Ovary (tissue), 9 donors: ENCODE data around the gene GLYATL3. TPM values are rescaled to one million over a fixed set of nuclear protein-coding genes. Genes with fewer than 3 reads are reported as not detected.

Experiments
- DNase-seq, 5 donors: peaks; one replicate each; pipeline ENCODE4 v3.0.0-alpha.2; 2019 to 2020
- H3K27ac ChIP-seq, 2 donors: fragments of 200-600 bp; one replicate each; pipeline versions ENCODE4 v1.5.1 to v1.8.0; 2019 to 2022
- H3K27me3 ChIP-seq: fragments of 200-600 bp; one replicate; pipeline ENCODE4 v1.8.0; 2022
- H3K36me3 ChIP-seq: fragments of 200-600 bp; sonication (generic); one replicate; pipeline ENCODE4 v1.5.1; 2019
- H3K4me1 ChIP-seq: one replicate; pipeline ENCODE4 v1.8.1; 2013; ENCODE audit warnings: mild to moderate bottlenecking, moderate library complexity; ENCODE audit not compliant: insufficient read depth
- H3K4me3 ChIP-seq: fragments of 200-600 bp; sonication (generic); one replicate; pipeline ENCODE4 v1.5.1; 2017
- H3K9me3 ChIP-seq, 2 donors: fragments of 200-600 bp in 1 of 2; sonication (generic) in 1 of 2; one replicate each; pipeline versions ENCODE4 v1.5.1 to v1.8.1; 2013 to 2019; ENCODE audit warnings: mild to moderate bottlenecking in 1 of 2, moderate library complexity in 1 of 2
- CTCF ChIP-seq, 3 donors: fragments of 450-650 bp in 2 of 3; fragments of 200-600 bp in 1 of 3; IDR thresholded peaks; one replicate each; pipeline versions ENCODE4 v1.5.1 to v1.8.0; 2016 to 2022; ENCODE audit warnings: antibody characterized with exemption in 3 of 3, mild to moderate bottlenecking in 1 of 3
- EP300 ChIP-seq: sonication (generic); formaldehyde crosslinking; IDR thresholded peaks from one replicate; pipeline ENCODE4 v1.6.1; 2017; ENCODE audit warnings: antibody characterized with exemption
- POLR2A ChIP-seq: fragments of 450-650 bp; IDR thresholded peaks from one replicate; pipeline ENCODE4 v1.6.1; 2017; ENCODE audit warnings: antibody characterized with exemption, mild to moderate bottlenecking, moderate library complexity
- WGBS, 3 donors: extraction: QIAGEN DNeasy Blood & Tissue Kit in 1 of 3; methylation state at CpG; one replicate each; pipeline versions ENCODE4 v1.1.5 to v1.1.7; 2013 to 2017; 5-methylcytosine and 5-hydroxymethylcytosine counted together
- intact Hi-C, 4 donors: fragments of 100-400 bp; cut with DNase I; formaldehyde crosslinking; loops; one replicate each; pipeline versions ENCODE4 v1.11.0 to v1.15.1; 2022 to 2023
- polyA plus RNA-seq, 2 donors: library from polyadenylated mRNA; stranded (reverse); fragments of 200-250 nt in 1 of 2; fragments of 350-450 nt in 1 of 2; fragmentation: Illumina TruSeq in 1 of 2; extraction: RNeasy Lipid Tissue Mini Kit (QIAGEN cat#74804) in 1 of 2; gene quantifications; one replicate each; pipeline ENCODE4 v1.2.3, GENCODE V29; 2013 to 2014
- total RNA-seq, 7 donors: library from RNA; depleted of rRNA in 2 of 7; stranded (reverse); fragments of >200 nt in 2 of 7; fragmentation: NEBNext Ultra II Directional in 3 of 7; extraction: Animal tissue kit (Norgen Biotek cat#: 25700) in 3 of 7; gene quantifications; one replicate each; pipeline versions ENCODE4 v1.1.0 to v1.2.4, GENCODE V29; 2016 to 2023
- donor health status: DM: no; HTN: no; CAD: no; lungs with moderate emphysema.
- donor health status: DM: no; HTN: no; CAD: no.
- donor health status: Bipolar disorder and iron deficiency.
- donor health status: DM: yes; HTN: yes; CAD: no.
- donor health status: DM: no; HTN: no; CAD: no.
- donor health status: DM: yes; HTN: yes; CAD: no.

Gene GLYATL3
- total and polyA plus RNA-seq, 9 donors = not detected

GRCh38 chr6:49551078-49551865 is 51.5 kb downstream of the GLYATL3 start:
- H3K4me1 ChIP-seq = no peaks in the 10 kb centered on the region
- TF ChIP-seq POLR2A = no peak
- TF ChIP-seq EP300 = no peak
- no peak for TF ChIP-seq CTCF (IDR thresholded peaks at IDR 0.05)
- H3K4me3 ChIP-seq = peak overlapping the region; percentile 32
- no peaks in the 10 kb centered on the region for H3K36me3 ChIP-seq
- H3K27ac ChIP-seq = no peak overlapping the region
- no peaks in the 10 kb centered on the region for H3K27me3 ChIP-seq
- intact Hi-C loops = no loop called here
- no peaks in the 10 kb centered on the region for H3K9me3 ChIP-seq
- 1 to 3% (median 1%) methylated on average over 31 to 38 of the region's 38 CpGs for WGBS, 3 donors
- DNase-seq = peak in 1 of 5 donors; percentile 11

- Histone ChIP-seq H3K4me1 (no peaks in the 10 kb centered on the region), H3K27me3 (no peaks in the 10 kb centered on the region), H3K36me3 (no peaks in the 10 kb centered on the region), H3K27ac (no peak overlapping the region), H3K4me3 (peak overlapping the region; percentile 32), H3K9me3 (no peaks in the 10 kb centered on the region)
- DNase-seq = no peak
- TF ChIP-seq POLR2A = no peak
- TF ChIP-seq EP300 = no peak
- no peak for TF ChIP-seq CTCF (IDR thresholded peaks at IDR 0.05)
- 4 to 17% (median 16%) methylated on average over 2 of the region's 2 CpGs for WGBS, 3 donors
- intact Hi-C loops = no loop called here
Measured at GRCh38 chr6:49551866-49552129, 52.1 kb downstream of the GLYATL3 start.

GRCh38 chr6:49552596-49552995 is 52.9 kb downstream of the GLYATL3 start:
- no peak for DNase-seq
- no peaks in the 10 kb centered on the region for H3K36me3 ChIP-seq
- H3K4me3 ChIP-seq = no peak overlapping the region
- H3K9me3 ChIP-seq = no peaks in the 10 kb centered on the region
- H3K4me1 ChIP-seq = no peaks in the 10 kb centered on the region
- H3K27me3 ChIP-seq = no peaks in the 10 kb centered on the region
- intact Hi-C loops = no loop called here
- no peak for TF ChIP-seq CTCF (IDR thresholded peaks at IDR 0.05)
- no peak for TF ChIP-seq POLR2A
- no peak for TF ChIP-seq EP300
- H3K27ac ChIP-seq = no peak overlapping the region
- WGBS, 3 donors = 91 to 100% (median 93%) methylated on average over 2 of the region's 2 CpGs

- Histone ChIP-seq H3K9me3 (no peaks in the 10 kb centered on the region), H3K36me3 (no peaks in the 10 kb centered on the region), H3K4me1 (no peaks in the 10 kb centered on the region), H3K27me3 (no peaks in the 10 kb centered on the region), H3K4me3 (no peak overlapping the region), H3K27ac (no peak overlapping the region)
- DNase-seq = no peak
- intact Hi-C loops = no loop called here
- TF ChIP-seq CTCF (IDR thresholded peaks at IDR 0.05) (no peak), EP300 (no peak), POLR2A (no peak)
- 74 to 81% (median 79%) methylated on average over 1 of the region's 1 CpG for WGBS, 3 donors
Measured at GRCh38 chr6:49553384-49553783, 53.7 kb downstream of the GLYATL3 start.
